GM12892 (cell line): ENCODE data around the gene MAPKAPK5.

Experiments
- DNase-seq: peaks from one replicate; pipeline ENCODE4 v3.0.0; 2011; ENCODE audit not compliant: insufficient read length
- FAIRE-seq: peaks from 2 replicates; lab custom pipeline; 2011; peaks lifted over from hg19 to GRCh38; lab: Jason Lieb, UNC
- POLR2A ChIP-seq: IDR thresholded peaks from 2 replicates; pipeline ENCODE4 v1.6.1; 2011; ENCODE audit warnings: low read depth, low read length, control low read depth
- POLR2AphosphoS5 ChIP-seq: IDR thresholded peaks from 2 replicates; pipeline ENCODE4 v1.6.1; 2011; ENCODE audit warnings: low read depth, low read length, control low read depth
- TAF1 ChIP-seq: IDR thresholded peaks from 2 replicates; pipeline ENCODE4 v1.6.1; 2011; ENCODE audit warnings: low read depth, mild to moderate bottlenecking, control low read depth, low read length, borderline replicate concordance

Gene MAPKAPK5

GRCh38 chr12:111838353-111838752 lies 3.7 kb upstream of the MAPKAPK5 start:
- TF ChIP-seq TAF1 (no peak), POLR2AphosphoS5 (no peak), POLR2A (no peak)
- no peak for DNase-seq
- FAIRE-seq, result no peak

DNA sequence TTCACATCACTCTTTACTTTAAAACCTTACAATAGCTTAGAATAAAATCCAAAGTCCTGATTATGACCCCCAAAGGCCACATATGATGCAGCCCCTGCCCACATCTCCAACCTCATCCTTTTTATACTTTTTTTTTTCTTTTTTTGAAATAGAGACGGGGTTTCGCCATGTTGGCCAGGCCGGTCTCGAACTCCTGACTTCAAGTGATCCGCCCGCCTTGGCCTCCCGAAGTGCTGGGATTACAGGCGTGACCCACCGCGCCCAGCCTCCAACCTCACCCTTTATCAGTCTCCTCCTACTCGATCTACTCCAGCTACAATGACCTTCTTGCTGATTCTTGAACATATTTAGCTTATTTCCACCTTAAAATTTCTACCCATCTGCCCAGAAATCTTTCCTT lies 1.2 kb upstream of the MAPKAPK5 start:
- TF ChIP-seq POLR2A, result no peak
- TF ChIP-seq POLR2AphosphoS5, result no peak
- no peak for TF ChIP-seq TAF1
- DNase-seq, result no peak
- no peak for FAIRE-seq

GRCh38 chr12:111841236-111841749 lies 735 bp upstream of the MAPKAPK5 start:
- TF ChIP-seq POLR2AphosphoS5, result no peak
- no peak for TF ChIP-seq POLR2A
- TF ChIP-seq TAF1, result no peak
- FAIRE-seq (peak; percentile 44), DNase-seq (peak; percentile 23)

DNA sequence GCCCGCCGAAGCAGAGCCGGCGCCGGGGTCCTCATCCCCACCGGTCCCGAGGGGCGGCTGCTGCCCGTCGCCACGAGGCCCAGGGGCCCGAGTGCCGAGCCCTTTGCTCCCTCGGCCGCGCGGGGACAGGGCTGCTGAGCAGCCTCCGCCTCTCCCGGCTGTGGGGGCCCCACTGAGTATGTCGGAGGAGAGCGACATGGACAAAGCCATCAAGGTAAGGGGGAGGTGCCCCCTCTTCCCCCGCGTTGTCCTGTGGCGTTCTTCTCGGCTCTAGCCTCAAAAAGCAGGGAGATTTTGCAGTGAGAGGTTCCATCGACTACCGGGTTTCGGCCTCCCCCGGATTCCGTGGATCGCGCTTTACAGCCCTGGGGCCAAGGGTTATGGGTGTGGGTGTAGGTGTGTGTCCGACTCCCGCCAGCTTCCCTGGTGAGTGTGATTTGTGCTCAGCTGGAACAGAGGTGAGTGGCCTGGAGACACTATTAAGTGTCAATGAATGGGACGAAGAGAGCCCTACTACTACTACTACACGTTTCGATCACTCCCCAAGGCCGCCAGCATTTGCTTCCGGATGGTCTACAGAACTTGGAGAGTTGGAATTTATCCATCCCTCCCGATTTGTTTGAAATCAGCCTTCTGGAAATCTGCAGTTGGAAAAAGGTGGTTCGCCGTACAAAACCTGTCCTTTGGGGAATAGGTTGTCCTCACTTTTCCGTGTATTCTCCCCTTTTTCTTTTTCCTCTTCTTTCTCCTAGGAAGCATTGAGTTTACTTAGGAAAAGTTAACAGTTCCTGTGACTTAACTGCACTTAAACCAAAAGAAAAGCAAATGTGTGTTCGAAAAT lies 748 bp downstream of the MAPKAPK5 start:
- no peak for DNase-seq
- FAIRE-seq, result peak; percentile 5
- TF ChIP-seq TAF1, result no peak
- no peak for TF ChIP-seq POLR2AphosphoS5
- no peak for TF ChIP-seq POLR2A

GRCh38 chr12:111846016-111846415 lies 4.0 kb downstream of the MAPKAPK5 start:
- no peak for DNase-seq
- TF ChIP-seq TAF1 (no peak), POLR2A (no peak), POLR2AphosphoS5 (no peak)
- no peak for FAIRE-seq

- TF ChIP-seq POLR2A (no peak), TAF1 (no peak), POLR2AphosphoS5 (no peak)
- no peak for DNase-seq
- no peak for FAIRE-seq
These were observed 8.5 kb downstream of the MAPKAPK5 start for GRCh38 chr12:111850526-111850925.

DNA sequence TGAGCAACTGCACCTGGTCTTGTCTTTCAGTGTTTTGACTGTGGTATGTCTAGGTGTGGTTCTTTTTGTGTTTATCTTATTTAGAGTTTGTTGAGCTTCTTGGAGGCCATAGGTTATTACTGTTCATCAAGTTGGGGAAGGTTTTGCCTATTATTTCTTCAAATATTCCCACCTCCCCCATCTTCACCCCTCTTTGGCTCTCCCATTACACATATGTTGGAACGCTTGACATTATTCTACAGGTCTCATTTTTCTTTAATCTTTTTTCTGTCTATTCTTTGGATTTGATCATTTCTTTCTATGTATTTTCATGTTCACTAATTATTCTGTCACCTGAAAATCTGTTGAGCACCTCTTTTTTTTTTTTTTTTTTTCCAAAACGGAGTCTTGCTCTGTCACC lies 16.2 kb downstream of the MAPKAPK5 start:
- DNase-seq, result no peak
- no peak for FAIRE-seq
- TF ChIP-seq POLR2AphosphoS5 (no peak), POLR2A (no peak), TAF1 (no peak)

GRCh38 chr12:111858778-111859177 lies 16.8 kb downstream of the MAPKAPK5 start:
- TF ChIP-seq POLR2AphosphoS5 (no peak), TAF1 (no peak), POLR2A (no peak)
- DNase-seq (no peak), FAIRE-seq (no peak)

- no peak for TF ChIP-seq POLR2AphosphoS5
- TF ChIP-seq TAF1, result no peak
- no peak for TF ChIP-seq POLR2A
- DNase-seq, result no peak
- FAIRE-seq, result no peak
These were observed 22.9 kb downstream of the MAPKAPK5 start for GRCh38 chr12:111864913-111865312.

DNA sequence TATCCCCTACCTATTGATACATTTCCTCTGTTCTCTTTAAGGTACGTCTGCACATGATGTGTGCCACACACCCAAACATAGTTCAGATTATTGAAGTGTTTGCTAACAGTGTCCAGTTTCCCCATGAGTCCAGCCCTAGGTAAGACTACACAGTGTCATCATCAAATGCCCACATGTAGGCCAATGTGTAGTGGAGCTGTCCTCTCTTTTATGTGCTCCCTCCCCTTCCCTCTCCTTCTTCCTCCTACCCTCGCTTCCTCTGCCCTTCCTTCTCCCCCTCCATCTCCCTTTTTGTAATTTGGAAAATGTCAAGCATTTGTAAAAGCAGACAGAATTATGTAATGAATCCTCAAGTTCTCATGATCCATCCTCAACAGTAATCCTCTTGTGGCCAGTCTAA lies 25.5 kb downstream of the MAPKAPK5 start:
- no peak for TF ChIP-seq POLR2A
- no peak for TF ChIP-seq TAF1
- TF ChIP-seq POLR2AphosphoS5, result no peak
- no peak for FAIRE-seq
- no peak for DNase-seq

DNA sequence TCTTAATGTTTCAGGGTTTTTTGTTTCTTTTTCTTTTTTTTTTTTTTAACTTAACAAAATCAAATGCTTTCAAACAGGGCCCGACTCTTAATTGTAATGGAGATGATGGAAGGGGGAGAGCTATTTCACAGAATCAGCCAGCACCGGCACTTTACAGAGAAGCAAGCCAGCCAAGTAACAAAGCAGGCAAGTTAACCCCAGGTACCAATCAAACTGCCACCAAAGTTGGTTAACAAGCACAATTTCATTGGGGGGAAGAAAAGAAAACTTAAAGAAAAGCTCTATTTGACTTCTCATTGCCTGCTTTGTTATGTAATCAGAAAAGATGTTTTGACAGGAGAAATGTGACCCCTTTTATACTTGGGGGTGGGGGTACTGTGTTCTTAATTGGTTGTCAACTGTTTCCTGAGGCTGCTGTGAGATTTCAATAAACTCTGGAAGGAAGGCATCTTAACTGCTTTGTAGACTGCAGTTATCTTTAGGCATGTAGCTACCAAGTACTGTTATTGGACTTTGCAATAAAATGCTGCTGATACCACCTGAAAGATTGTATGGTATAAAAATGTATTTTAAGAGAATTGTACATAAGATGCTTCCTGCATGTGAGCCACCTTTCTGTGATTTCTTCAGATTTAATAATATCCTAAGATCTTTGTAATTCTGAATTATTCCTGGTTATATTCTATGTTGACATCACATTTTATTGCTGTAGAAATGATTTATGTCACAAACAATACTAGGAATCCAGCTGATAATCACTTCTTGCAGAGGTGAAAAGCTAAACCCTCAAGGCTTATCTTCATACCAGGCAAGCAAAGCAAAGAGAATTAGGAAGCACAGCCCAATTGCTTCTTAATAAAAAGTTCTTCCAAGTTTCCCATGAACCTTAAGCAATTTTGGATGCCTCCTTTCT lies 26.9 kb downstream of the MAPKAPK5 start:
- TF ChIP-seq POLR2A (no peak), TAF1 (no peak), POLR2AphosphoS5 (no peak)
- FAIRE-seq (no peak), DNase-seq (no peak)
